A549 (cell line): ENCODE results near the gene CHEK2. TPM values are rescaled to one million over a fixed set of nuclear protein-coding genes. Genes with fewer than 3 reads are reported as not detected.

Source experiments
- ATAC-seq, 2 experiments: fragments of 200-7000 bp in 1 of 2; fragments of >200 bp in 1 of 2; cut with Nextera tagmentation in 1 of 2; cut with Tn5 transposase in 1 of 2; 3 replicates each; pipeline versions ENCODE4 v1.8.0 to v1.9.1; 2018 to 2020; ENCODE audit warnings: mild to moderate bottlenecking in 1 of 2, moderate library complexity in 1 of 2
- CTCF ChIA-PET: fragments of 300-600 bp; sonication (Branson Sonifier 250); formaldehyde crosslinking; extraction: SDS; loops from one replicate; lab custom pipeline; 2021; ENCODE audit warnings: antibody characterized with exemption, inconsistent platforms; lab: Yijun Ruan, JAX
- POLR2A ChIA-PET: fragments of 350-600 bp; formaldehyde crosslinking; extraction: SDS; loops from one replicate; lab custom pipeline; 2021; ENCODE audit warnings: antibody characterized with exemption, inconsistent platforms; lab: Yijun Ruan, JAX
- DNase-seq, 2 experiments: peaks; one replicate each; pipeline versions ENCODE4 v3.0.0 to v3.0.0-alpha.2; 2011 to 2016; ENCODE audit warnings: low read depth in 1 of 2, low spot score in 1 of 2
- FAIRE-seq: peaks from 2 replicates; lab custom pipeline; 2011; peaks lifted over from hg19 to GRCh38; lab: Jason Lieb, UNC
- H3K27ac ChIP-seq, 2 experiments: fragments of >200 bp; sonication (Bioruptor Twin); formaldehyde crosslinking; 3 replicates each; pipeline ENCODE4 v1.5.1; 2016 to 2017
- H3K4me1 ChIP-seq: fragments of >200 bp; sonication (Bioruptor Twin); formaldehyde crosslinking; 3 replicates; pipeline ENCODE4 v1.6.1; 2016
- H3K4me2 ChIP-seq: fragments of >200 bp; sonication (Bioruptor Twin); formaldehyde crosslinking; 3 replicates; pipeline ENCODE4 v1.6.1; 2016
- H3K4me3 ChIP-seq: fragments of >200 bp; sonication (Bioruptor Twin); formaldehyde crosslinking; 3 replicates; pipeline ENCODE4 v1.5.1; 2016
- H3K9me3 ChIP-seq: fragments of >200 bp; sonication (Bioruptor Twin); formaldehyde crosslinking; 3 replicates; pipeline ENCODE4 v1.6.1; 2016
- CBX8 ChIP-seq: fragments of 200-600 bp; sonication (generic); IDR thresholded peaks from 2 replicates; pipeline ENCODE4 v1.6.1; 2016
- CEBPB ChIP-seq, 2 experiments: fragments of >200 bp in 1 of 2; sonication (Bioruptor Twin) in 1 of 2; formaldehyde crosslinking in 1 of 2; IDR thresholded peaks; 2 replicates each; pipeline ENCODE4 v1.6.1; 2012 to 2016
- CHD2 ChIP-seq: fragments of 150-350 bp; IDR thresholded peaks from 2 replicates; pipeline ENCODE4 v1.6.1; 2014; ENCODE audit warnings: low read length; ENCODE audit not compliant: partially characterized antibody
- EHMT2 ChIP-seq: fragments of 200-600 bp; sonication (generic); IDR thresholded peaks from 2 replicates; pipeline ENCODE4 v1.6.1; 2016; ENCODE audit warnings: antibody characterized with exemption, low read depth, mild to moderate bottlenecking, moderate library complexity
- EP300 ChIP-seq, 2 experiments: fragments of >200 bp; sonication (Bioruptor Twin); formaldehyde crosslinking; IDR thresholded peaks; 2 replicates in 1 of 2; 3 replicates in 1 of 2; pipeline ENCODE4 v1.6.1; 2016 to 2017
- FOSB ChIP-seq: fragments of 250-450 bp; sonication (Bioruptor Pico); IDR thresholded peaks from 2 replicates; pipeline ENCODE4 v1.5.0; 2020; ENCODE audit warnings: mild to moderate bottlenecking, moderate library complexity
- FOSL2 ChIP-seq, 2 experiments: fragments of 450-650 bp in 1 of 2; fragments of >200 bp in 1 of 2; sonication (Bioruptor Twin) in 1 of 2; formaldehyde crosslinking; IDR thresholded peaks; 2 replicates each; pipeline versions ENCODE4 v1.5.0 to v1.6.1; 2016 to 2020; ENCODE audit warnings: mild to moderate bottlenecking in 1 of 2, moderate library complexity in 1 of 2
- FOXS1 ChIP-seq: fragments of 250-450 bp; sonication (Bioruptor Pico); IDR thresholded peaks from 2 replicates; pipeline ENCODE4 v1.5.0; 2020; ENCODE audit warnings: mild to moderate bottlenecking, moderate library complexity
- GATA3 ChIP-seq: IDR thresholded peaks from 2 replicates; pipeline ENCODE4 v1.6.1; 2012; ENCODE audit warnings: borderline replicate concordance
- HDAC2 ChIP-seq: fragments of 200-600 bp; sonication (generic); IDR thresholded peaks from 2 replicates; pipeline ENCODE4 v1.6.1; 2016
- HES2 ChIP-seq: fragments of >200 bp; sonication (Bioruptor Twin); formaldehyde crosslinking; IDR thresholded peaks from 2 replicates; pipeline ENCODE4 v1.6.1; 2016
- HOXB5 ChIP-seq: fragments of 250-450 bp; sonication (Bioruptor Pico); IDR thresholded peaks from 2 replicates; pipeline ENCODE4 v1.5.0; 2020; ENCODE audit warnings: mild to moderate bottlenecking, moderate library complexity
- JUNB ChIP-seq: fragments of >200 bp; sonication (Bioruptor Twin); formaldehyde crosslinking; IDR thresholded peaks from 2 replicates; pipeline ENCODE4 v1.6.1; 2016
- KDM5A ChIP-seq: fragments of 200-600 bp; sonication (generic); IDR thresholded peaks from 2 replicates; pipeline ENCODE4 v1.6.1; 2016; ENCODE audit warnings: antibody characterized with exemption, mild to moderate bottlenecking
- MAZ ChIP-seq: fragments of 150-350 bp; IDR thresholded peaks from 2 replicates; pipeline ENCODE4 v1.6.1; 2014; ENCODE audit warnings: antibody characterized with exemption, low read depth, low read length, borderline replicate concordance
- MYC ChIP-seq: IDR thresholded peaks from 2 replicates; pipeline ENCODE4 v1.6.1; 2012; ENCODE audit warnings: mild to moderate bottlenecking, inconsistent platforms, low read length, improper control_type of control experiment, borderline replicate concordance
- NFE2L2 ChIP-seq: fragments of 150-350 bp; conservative IDR thresholded peaks from 2 replicates; pipeline ENCODE4 v1.6.1; 2014; ENCODE audit warnings: low read length
- PHF8 ChIP-seq: fragments of 200-600 bp; sonication (generic); IDR thresholded peaks from 2 replicates; pipeline ENCODE4 v1.6.1; 2016; ENCODE audit warnings: low read depth, mild to moderate bottlenecking, antibody characterized with exemption, moderate library complexity, borderline replicate concordance
- RARB ChIP-seq: fragments of 250-450 bp; sonication (Bioruptor Pico); IDR thresholded peaks from 2 replicates; pipeline ENCODE4 v1.8.0; 2021; ENCODE audit warnings: mild to moderate bottlenecking, moderate library complexity
- RCOR1 ChIP-seq: fragments of 150-350 bp; IDR thresholded peaks from 2 replicates; pipeline ENCODE4 v1.6.1; 2014; ENCODE audit warnings: antibody characterized with exemption, low read length, low read depth
- SMC3 ChIP-seq: fragments of >200 bp; sonication (Bioruptor Twin); formaldehyde crosslinking; IDR thresholded peaks from 3 replicates; pipeline ENCODE4 v1.6.1; 2018; ENCODE audit warnings: inconsistent platforms
- TP53 ChIP-seq: fragments of 250-450 bp; sonication (Bioruptor Pico); IDR thresholded peaks from 2 replicates; pipeline ENCODE4 v1.5.0; 2021; ENCODE audit warnings: mild to moderate bottlenecking, moderate library complexity
- ZC3H11A ChIP-seq: fragments of 450-650 bp; IDR thresholded peaks from 2 replicates; pipeline ENCODE4 v1.6.1; 2014; ENCODE audit warnings: antibody characterized with exemption, mild to moderate bottlenecking
- ZNF302 ChIP-seq: fragments of 250-450 bp; sonication (Bioruptor Pico); IDR thresholded peaks from 2 replicates; pipeline ENCODE4 v1.9.0; 2021; ENCODE audit warnings: inconsistent platforms, mild to moderate bottlenecking, moderate library complexity
- WGBS: methylation state at CpG from one replicate; pipeline ENCODE4 v1.1.6; 2017; ENCODE audit errors: missing lambda C conversion rate; 5-methylcytosine and 5-hydroxymethylcytosine counted together
- polyA plus RNA-seq, 4 experiments: library from polyadenylated mRNA; depleted of rRNA in 3 of 4; stranded (reverse); fragments of >200 nt; fragmentation: RNase III in 1 of 4; extraction: RNeasy Plus Mini Kit Qiagen cat#74134 plus additional on column Dnase treatment in 1 of 4; gene quantifications; 2 replicates in 3 of 4; 3 replicates in 1 of 4; pipeline ENCODE4 v1.2.3, GENCODE V29; 2011 to 2017
- TF ChIP-seq, protein P1 (sequence below): IDR thresholded peaks from 2 replicates; pipeline ENCODE4 v1.6.1; 2012; ENCODE audit warnings: low read depth, borderline replicate concordance
- TF ChIP-seq, protein P2 (sequence below): fragments of 250-450 bp; sonication (Bioruptor Pico); IDR thresholded peaks from 2 replicates; pipeline ENCODE4 v1.5.0; 2020; ENCODE audit warnings: low read depth, mild to moderate bottlenecking, moderate library complexity
- TF ChIP-seq, protein P3 (sequence below): fragments of 200-600 bp; sonication (generic); IDR thresholded peaks from 2 replicates; pipeline ENCODE4 v1.6.1; 2016; ENCODE audit warnings: antibody characterized with exemption, mild to moderate bottlenecking, moderate library complexity
- TF ChIP-seq, protein P4 (sequence below): fragments of >200 bp; sonication (Bioruptor Twin); formaldehyde crosslinking; IDR thresholded peaks from 3 replicates; pipeline ENCODE4 v1.6.1; 2016

CHEK2 gene
- polyA plus RNA-seq, 2 of the 4 experiments (the other 2 are of a cell fraction), result 13.0 to 26.1 TPM

DNA sequence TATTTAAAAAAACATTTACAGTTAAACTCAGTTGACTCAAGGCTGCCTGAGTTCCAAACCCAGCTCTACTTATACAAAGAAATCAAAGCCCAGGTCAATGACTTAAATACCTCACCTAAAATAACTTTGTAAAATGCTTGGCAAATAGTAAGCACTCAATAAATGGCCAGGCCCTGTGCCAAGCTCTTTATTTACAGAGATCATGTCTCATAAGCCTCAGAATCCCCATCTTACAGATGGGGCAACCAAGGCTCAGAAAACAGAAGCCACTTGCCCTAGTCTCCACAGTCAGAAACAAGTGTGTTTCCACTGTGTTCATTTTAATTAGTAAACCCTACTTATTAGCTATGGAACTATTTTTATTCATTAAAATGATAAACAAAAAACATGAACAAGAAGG is 31.5 kb downstream of the CHEK2 start:
- POLR2A ChIA-PET, result interaction anchor here (1.4 kb wide), 1 partner anchor 90 kb away, joined by 7 read pairs; the partner anchor contains the start of gene XBP1
- Histone ChIP-seq H3K27ac (peak overlapping the region; percentile 82 to 87), H3K4me2 (peak overlapping the region; percentile 81)
- TF ChIP-seq, protein P1, sequence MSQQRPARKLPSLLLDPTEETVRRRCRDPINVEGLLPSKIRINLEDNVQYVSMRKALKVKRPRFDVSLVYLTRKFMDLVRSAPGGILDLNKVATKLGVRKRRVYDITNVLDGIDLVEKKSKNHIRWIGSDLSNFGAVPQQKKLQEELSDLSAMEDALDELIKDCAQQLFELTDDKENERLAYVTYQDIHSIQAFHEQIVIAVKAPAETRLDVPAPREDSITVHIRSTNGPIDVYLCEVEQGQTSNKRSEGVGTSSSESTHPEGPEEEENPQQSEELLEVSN, result no peak
- 0 out of 2 replicates have a peak, but pooled peaks have one; percentile 42 for TF ChIP-seq HDAC2
- TF ChIP-seq, all 56 proteins: peak for 1
- H3K9me3 ChIP-seq, result no peaks in the 10 kb centered on the region
- H3K4me1 ChIP-seq, result peaks cover 39% of the 10 kb centered on the region
- FAIRE-seq (no peak), DNase-seq (peak in 1 of 2 experiments; percentile 16), ATAC-seq (no peak)
- CTCF ChIA-PET, result interaction anchor here (0.6 to 1.3 kb wide), 2 partner anchors 24 to 33 kb away, joined by 4 to 6 read pairs; partner anchors contain the start of genes CHEK2 and HSCB
- no peak overlapping the region for H3K4me3 ChIP-seq

- no peaks in the 10 kb centered on the region for H3K9me3 ChIP-seq
- no peak for DNase-seq
- ATAC-seq, result no peak
- H3K4me3 ChIP-seq, result no peak overlapping the region
- 88% methylated on average over 6 of the region's 6 CpGs for WGBS
- FAIRE-seq, result no peak
- TF ChIP-seq EP300 (IDR thresholded peaks at IDR 0.05) (no peak), CHD2 (no peak), SMC3 (no peak), CEBPB (IDR thresholded peaks at IDR 0.05) (no peak), JUNB (no peak), FOSL2 (IDR thresholded peaks at IDR 0.05) (no peak), FOSL2 (CRISPR knock-in tag; IDR thresholded peaks at IDR 0.05) (no peak), FOXS1 (CRISPR knock-in tag) (no peak), RARB (CRISPR knock-in tag) (no peak), RCOR1 (no peak), MAZ (no peak), HOXB5 (CRISPR knock-in tag) (no peak), TP53 (CRISPR knock-in tag) (no peak)
- TF ChIP-seq, protein P2, sequence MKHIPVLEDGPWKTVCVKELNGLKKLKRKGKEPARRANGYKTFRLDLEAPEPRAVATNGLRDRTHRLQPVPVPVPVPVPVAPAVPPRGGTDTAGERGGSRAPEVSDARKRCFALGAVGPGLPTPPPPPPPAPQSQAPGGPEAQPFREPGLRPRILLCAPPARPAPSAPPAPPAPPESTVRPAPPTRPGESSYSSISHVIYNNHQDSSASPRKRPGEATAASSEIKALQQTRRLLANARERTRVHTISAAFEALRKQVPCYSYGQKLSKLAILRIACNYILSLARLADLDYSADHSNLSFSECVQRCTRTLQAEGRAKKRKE (CRISPR knock-in tag), result no peak
- TF ChIP-seq, all 56 proteins: peak for 0
- Histone ChIP-seq H3K27ac (no peak overlapping the region), H3K4me2 (no peak overlapping the region), H3K4me1 (peaks cover 27% of the 10 kb centered on the region)
- ChIA-PET POLR2A (no interaction called here), CTCF (no interaction called here)
Observed at GRCh38 chr22:28706845-28707244, 34.8 kb downstream of the CHEK2 start.

GRCh38 chr22:28703436-28703835 is 38.2 kb downstream of the CHEK2 start:
- Histone ChIP-seq H3K4me3 (no peak overlapping the region), H3K9me3 (no peaks in the 10 kb centered on the region), H3K4me2 (no peak overlapping the region), H3K27ac (no peak overlapping the region), H3K4me1 (no peaks in the 10 kb centered on the region)
- DNase-seq (no peak), FAIRE-seq (no peak), ATAC-seq (no peak)
- ChIA-PET CTCF (interaction anchor here (0.7 kb wide), 1 partner anchor 19 kb away, joined by 3 read pairs; no protein-coding TSS in a partner anchor), POLR2A (no interaction called here)
- TF ChIP-seq FOXS1 (CRISPR knock-in tag) (no peak), CHD2 (no peak), FOSL2 (IDR thresholded peaks at IDR 0.05) (no peak), FOSL2 (CRISPR knock-in tag; IDR thresholded peaks at IDR 0.05) (no peak), NFE2L2 (no peak), SMC3 (no peak), FOSB (CRISPR knock-in tag) (no peak), HES2 (no peak), CBX8 (no peak), HDAC2 (no peak), RARB (CRISPR knock-in tag) (no peak), MYC (no peak), ZC3H11A (no peak), PHF8 (no peak), EHMT2 (no peak), KDM5A (no peak), GATA3 (no peak), ZNF302 (CRISPR knock-in tag) (no peak)
- TF ChIP-seq, protein P3, sequence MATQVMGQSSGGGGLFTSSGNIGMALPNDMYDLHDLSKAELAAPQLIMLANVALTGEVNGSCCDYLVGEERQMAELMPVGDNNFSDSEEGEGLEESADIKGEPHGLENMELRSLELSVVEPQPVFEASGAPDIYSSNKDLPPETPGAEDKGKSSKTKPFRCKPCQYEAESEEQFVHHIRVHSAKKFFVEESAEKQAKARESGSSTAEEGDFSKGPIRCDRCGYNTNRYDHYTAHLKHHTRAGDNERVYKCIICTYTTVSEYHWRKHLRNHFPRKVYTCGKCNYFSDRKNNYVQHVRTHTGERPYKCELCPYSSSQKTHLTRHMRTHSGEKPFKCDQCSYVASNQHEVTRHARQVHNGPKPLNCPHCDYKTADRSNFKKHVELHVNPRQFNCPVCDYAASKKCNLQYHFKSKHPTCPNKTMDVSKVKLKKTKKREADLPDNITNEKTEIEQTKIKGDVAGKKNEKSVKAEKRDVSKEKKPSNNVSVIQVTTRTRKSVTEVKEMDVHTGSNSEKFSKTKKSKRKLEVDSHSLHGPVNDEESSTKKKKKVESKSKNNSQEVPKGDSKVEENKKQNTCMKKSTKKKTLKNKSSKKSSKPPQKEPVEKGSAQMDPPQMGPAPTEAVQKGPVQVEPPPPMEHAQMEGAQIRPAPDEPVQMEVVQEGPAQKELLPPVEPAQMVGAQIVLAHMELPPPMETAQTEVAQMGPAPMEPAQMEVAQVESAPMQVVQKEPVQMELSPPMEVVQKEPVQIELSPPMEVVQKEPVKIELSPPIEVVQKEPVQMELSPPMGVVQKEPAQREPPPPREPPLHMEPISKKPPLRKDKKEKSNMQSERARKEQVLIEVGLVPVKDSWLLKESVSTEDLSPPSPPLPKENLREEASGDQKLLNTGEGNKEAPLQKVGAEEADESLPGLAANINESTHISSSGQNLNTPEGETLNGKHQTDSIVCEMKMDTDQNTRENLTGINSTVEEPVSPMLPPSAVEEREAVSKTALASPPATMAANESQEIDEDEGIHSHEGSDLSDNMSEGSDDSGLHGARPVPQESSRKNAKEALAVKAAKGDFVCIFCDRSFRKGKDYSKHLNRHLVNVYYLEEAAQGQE, result no peak
- TF ChIP-seq, protein P4, sequence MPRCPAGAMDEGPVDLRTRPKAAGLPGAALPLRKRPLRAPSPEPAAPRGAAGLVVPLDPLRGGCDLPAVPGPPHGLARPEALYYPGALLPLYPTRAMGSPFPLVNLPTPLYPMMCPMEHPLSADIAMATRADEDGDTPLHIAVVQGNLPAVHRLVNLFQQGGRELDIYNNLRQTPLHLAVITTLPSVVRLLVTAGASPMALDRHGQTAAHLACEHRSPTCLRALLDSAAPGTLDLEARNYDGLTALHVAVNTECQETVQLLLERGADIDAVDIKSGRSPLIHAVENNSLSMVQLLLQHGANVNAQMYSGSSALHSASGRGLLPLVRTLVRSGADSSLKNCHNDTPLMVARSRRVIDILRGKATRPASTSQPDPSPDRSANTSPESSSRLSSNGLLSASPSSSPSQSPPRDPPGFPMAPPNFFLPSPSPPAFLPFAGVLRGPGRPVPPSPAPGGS, result no peak
